Lung (tissue), 12 donors: ENCODE data around the gene THAP4. TPM values are rescaled to one million over a fixed set of nuclear protein-coding genes. Genes with fewer than 3 reads are reported as not detected.
A peak's percentile ranks its signal among the peaks of the same experiment; 100 is the strongest.

Source experiments
- ATAC-seq: fragments of 200-7000 bp; cut with Tn5 transposase; one replicate; pipeline ENCODE4 v1.9.1; 2020; ENCODE audit warnings: moderate number of reproducible peaks; ENCODE audit not compliant: insufficient read depth, low FRiP score
- DNase-seq, 3 donors: peaks; one replicate each; pipeline ENCODE4 v3.0.0-alpha.2; 2013 to 2017
- H3K27ac ChIP-seq, 2 donors: one replicate each; pipeline ENCODE4 v1.5.1; 2013; ENCODE audit warnings: mild to moderate bottlenecking in 2 of 2, moderate library complexity in 2 of 2, control low read depth in 1 of 2, inconsistent platforms in 1 of 2, low read depth in 1 of 2, low read length in 1 of 2
- H3K27me3 ChIP-seq, 3 donors: one replicate each; pipeline ENCODE4 v1.5.1; 2013; ENCODE audit warnings: low read length in 2 of 3; ENCODE audit not compliant: control insufficient read depth in 3 of 3, insufficient read depth in 3 of 3
- H3K36me3 ChIP-seq, 4 donors: one replicate each; pipeline ENCODE4 v1.5.1; 2013; ENCODE audit warnings: low read length in 4 of 4, mild to moderate bottlenecking in 1 of 4, moderate library complexity in 1 of 4; ENCODE audit not compliant: control insufficient read depth in 4 of 4, insufficient read depth in 4 of 4
- H3K4me1 ChIP-seq, 5 donors: one replicate each; pipeline ENCODE4 v1.5.1; 2013; ENCODE audit warnings: low read length in 5 of 5, mild to moderate bottlenecking in 2 of 5, moderate library complexity in 1 of 5; ENCODE audit not compliant: control insufficient read depth in 5 of 5, insufficient read depth in 5 of 5
- H3K4me3 ChIP-seq: one replicate; pipeline ENCODE4 v1.5.1; 2013; ENCODE audit warnings: mild to moderate bottlenecking, control low read depth, moderate library complexity
- H3K9ac ChIP-seq, 2 donors: one replicate each; pipeline ENCODE4 v1.5.1; 2013; ENCODE audit warnings: low read length in 2 of 2, control low read depth in 1 of 2; ENCODE audit not compliant: insufficient read depth in 1 of 2
- H3K9me3 ChIP-seq, 4 donors: one replicate each; pipeline ENCODE4 v1.5.1; 2013; ENCODE audit warnings: low read length in 3 of 4, mild to moderate bottlenecking in 1 of 4, moderate library complexity in 1 of 4; ENCODE audit not compliant: control insufficient read depth in 4 of 4, insufficient read depth in 3 of 4
- CTCF ChIP-seq: IDR thresholded peaks from 2 replicates; pipeline ENCODE4 v1.5.1; 2012; ENCODE audit warnings: mild to moderate bottlenecking; ENCODE audit errors: control extremely low read depth, extremely low read depth
- WGBS, 2 donors: extraction: QIAGEN DNeasy Blood & Tissue Kit; methylation state at CpG; one replicate each; pipeline ENCODE4 v1.1.7; 2013; 5-methylcytosine and 5-hydroxymethylcytosine counted together
- polyA plus RNA-seq, 2 donors: library from polyadenylated mRNA; stranded (reverse); fragments of 200-250 nt; gene quantifications; one replicate each; pipeline ENCODE4 v1.2.1, GENCODE V29; 2013
- total RNA-seq, 2 donors: library from RNA; depleted of rRNA in 1 of 2; stranded (reverse); fragments of >200 nt in 1 of 2; gene quantifications; one replicate each; pipeline ENCODE4 v1.2.1, GENCODE V29; 2014 to 2021
- donor health status: control.
- donor health status: control.
- donor health status: Bipolar disorder and iron deficiency.
- donor health status: healthy.
- donor health status: DM: yes; HTN: yes; CAD: no.

The THAP4 gene
- total and polyA plus RNA-seq, 4 donors: 40.0 to 53.7 (median 45.0) TPM

- Histone ChIP-seq H3K4me3 (no peak overlapping the region), H3K9me3 (no peaks in the 10 kb centered on the region), H3K27me3 (no peaks in the 10 kb centered on the region), H3K27ac (no peak overlapping the region), H3K36me3 (peaks cover 4 to 41% (median 29%) of the 10 kb centered on the region in 4 donors), H3K4me1 (no peaks in the 10 kb centered on the region), H3K9ac (no peak overlapping the region)
- ATAC-seq (no peak), DNase-seq (no peak)
- no peak for TF ChIP-seq CTCF
- WGBS, 2 donors: 93 to 97% methylated on average over 14 of the region's 14 CpGs
Observed at GRCh38 chr2:241660593-241661213, 23.7 kb upstream of the THAP4 start.

- H3K4me3 ChIP-seq: no peak overlapping the region
- no peak overlapping the region for H3K27ac ChIP-seq
- no peaks in the 10 kb centered on the region for H3K4me1 ChIP-seq
- 67 to 70% methylated on average over 26 of the region's 26 CpGs for WGBS, 2 donors
- DNase-seq (peak; percentile 79 to 86 (median 86)), ATAC-seq (no peak)
- H3K27me3 ChIP-seq: no peaks in the 10 kb centered on the region
- no peaks in the 10 kb centered on the region for H3K9me3 ChIP-seq
- H3K36me3 ChIP-seq: peaks cover 11 to 53% (median 32%) of the 10 kb centered on the region in 4 donors
- no peak for TF ChIP-seq CTCF
- H3K9ac ChIP-seq: no peak overlapping the region
Observed at GRCh38 chr2:241659150-241659739, 22.3 kb upstream of the THAP4 start.

- no peaks in the 10 kb centered on the region for H3K4me1 ChIP-seq
- H3K4me3 ChIP-seq: no peak overlapping the region
- ATAC-seq (no peak), DNase-seq (no peak)
- H3K27ac ChIP-seq: no peak overlapping the region
- TF ChIP-seq CTCF: no peak
- WGBS, 2 donors: 75 to 89% methylated on average over 5 of the region's 5 CpGs
- H3K27me3 ChIP-seq: no peaks in the 10 kb centered on the region
- peaks cover 11 to 55% (median 32%) of the 10 kb centered on the region in 4 donors for H3K36me3 ChIP-seq
- no peak overlapping the region for H3K9ac ChIP-seq
- no peaks in the 10 kb centered on the region for H3K9me3 ChIP-seq
Observed at GRCh38 chr2:241658296-241658695, 21.3 kb upstream of the THAP4 start.
